H1 (cell line): ENCODE data around the gene NPIPB8. TPM values are rescaled to one million over a fixed set of nuclear protein-coding genes. Genes with fewer than 3 reads are reported as not detected.
"Not testable (repeated sequence)": the region's sequence is repeated elsewhere in the genome, so short reads cannot be mapped to it uniquely, and the experiment has no call there.

ENCODE experiments used
- CTCF ChIA-PET: fragments of 300-600 bp; sonication (Branson Sonifier 250); formaldehyde crosslinking; loops from one replicate; lab custom pipeline; 2021; ENCODE audit not compliant: partially characterized antibody; lab: Charles Lee
- POLR2A ChIA-PET: fragments of 300-600 bp; sonication (Branson Sonifier 250); formaldehyde crosslinking; loops from one replicate; lab custom pipeline; 2021; ENCODE audit warnings: inconsistent platforms; ENCODE audit not compliant: partially characterized antibody; lab: Charles Lee
- DNase-seq, 2 experiments: peaks; one replicate each; pipeline versions ENCODE4 v3.0.0 to v3.0.0-alpha.2; 2010 to 2022; ENCODE audit warnings: low spot score in 2 of 2, low read depth in 1 of 2, mixed read lengths in 1 of 2
- FAIRE-seq: peaks from 2 replicates; lab custom pipeline; 2011; peaks lifted over from hg19 to GRCh38; lab: Jason Lieb, UNC
- H2AFZ ChIP-seq: 2 replicates; pipeline ENCODE4 v1.8.1; 2012; ENCODE audit warnings: low read length, inconsistent platforms
- H2AK5ac ChIP-seq: 2 replicates; pipeline ENCODE4 v1.6.1; 2013; ENCODE audit warnings: low read depth, low read length
- H2BK120ac ChIP-seq: replicated peaks from 2 replicates; pipeline ENCODE3; 2013; ENCODE audit warnings: low read depth, low read length, inconsistent platforms
- H2BK12ac ChIP-seq: 2 replicates; pipeline ENCODE4 v1.6.1; 2013; ENCODE audit warnings: low read depth, low read length
- H2BK15ac ChIP-seq: 2 replicates; pipeline ENCODE4 v1.6.1; 2013; ENCODE audit warnings: low read length
- H2BK20ac ChIP-seq: 2 replicates; pipeline ENCODE4 v1.6.1; 2013; ENCODE audit warnings: low read length
- H2BK5ac ChIP-seq: 2 replicates; pipeline ENCODE4 v1.6.1; 2013; ENCODE audit warnings: low read depth, low read length
- H3K14ac ChIP-seq: 2 replicates; pipeline ENCODE4 v1.6.1; 2013; ENCODE audit warnings: inconsistent platforms; ENCODE audit not compliant: insufficient read length
- H3K18ac ChIP-seq: 2 replicates; pipeline ENCODE4 v1.6.1; 2013; ENCODE audit warnings: low read length; ENCODE audit errors: extremely low read depth
- H3K23ac ChIP-seq: 2 replicates; pipeline ENCODE4 v1.6.1; 2013; ENCODE audit warnings: inconsistent platforms; ENCODE audit not compliant: insufficient read length
- H3K23me2 ChIP-seq: 2 replicates; pipeline ENCODE4 v1.6.1; 2013; ENCODE audit warnings: low read depth, low read length
- H3K27ac ChIP-seq: 2 replicates; pipeline ENCODE4 v1.6.1; 2011; ENCODE audit warnings: low read depth, low read length, inconsistent platforms
- H3K27me3 ChIP-seq, 4 experiments: replicated peaks in 1 of 4; 1 replicate in 1 of 4; 2 replicates in 3 of 4; pipeline versions ENCODE4 v1.6.1 to v1.8.1; 2011 to 2013; ENCODE audit warnings: low read length in 3 of 4, mild to moderate bottlenecking in 3 of 4, inconsistent platforms in 2 of 4, mixed read lengths in 2 of 4, moderate library complexity in 1 of 4; ENCODE audit not compliant: control insufficient read depth in 3 of 4, insufficient read depth in 3 of 4; ENCODE audit errors: extremely low read depth in 1 of 4
- H3K36me3 ChIP-seq, 4 experiments: 2 replicates each; pipeline versions ENCODE4 v1.6.1 to v1.8.1; 2011 to 2013; ENCODE audit warnings: mild to moderate bottlenecking in 4 of 4, low read length in 3 of 4, moderate library complexity in 2 of 4, control low read depth in 1 of 4, inconsistent platforms in 1 of 4; ENCODE audit not compliant: insufficient read depth in 4 of 4, control insufficient read depth in 2 of 4
- H3K4ac ChIP-seq: replicated peaks from 2 replicates; pipeline ENCODE3; 2013; ENCODE audit warnings: low read length, low read depth, mixed read lengths, inconsistent platforms; ENCODE audit not compliant: insufficient read length
- H3K4me1 ChIP-seq, 4 experiments: replicated peaks in 1 of 4; 1 replicate in 1 of 4; 2 replicates in 3 of 4; pipeline versions ENCODE4 v1.6.1 to v1.8.1; 2011 to 2013; ENCODE audit warnings: low read length in 3 of 4, inconsistent platforms in 2 of 4, mixed read lengths in 1 of 4; ENCODE audit not compliant: insufficient read depth in 4 of 4, control insufficient read depth in 3 of 4
- H3K4me2 ChIP-seq, 2 experiments: 2 replicates each; pipeline versions ENCODE4 v1.6.1 to v1.8.1; 2011 to 2013; ENCODE audit warnings: low read depth in 2 of 2, low read length in 2 of 2, control low read depth in 1 of 2, inconsistent platforms in 1 of 2, mild to moderate bottlenecking in 1 of 2; ENCODE audit not compliant: insufficient read depth in 1 of 2
- H3K4me3 ChIP-seq, 4 experiments: fragments of 200-600, 300-600 bp in 1 of 4; sonication (generic), shearing (Covaris generic), sonication (Bioruptor Twin) in 1 of 4; 2 replicates each; pipeline versions ENCODE4 v1.5.1 to v1.8.1; 2011 to 2016; ENCODE audit warnings: low read length in 4 of 4, low read depth in 3 of 4, control low read depth in 2 of 4, inconsistent platforms in 2 of 4, mild to moderate bottlenecking in 2 of 4, mixed read lengths in 1 of 4, moderate library complexity in 1 of 4; ENCODE audit not compliant: insufficient read depth in 2 of 4; ENCODE audit errors: extremely low read depth in 1 of 4
- H3K56ac ChIP-seq: replicated peaks from 2 replicates; pipeline ENCODE3; 2013; ENCODE audit warnings: low read depth, mild to moderate bottlenecking, mixed read lengths, low read length, inconsistent platforms; ENCODE audit not compliant: insufficient read length
- H3K79me1 ChIP-seq: 2 replicates; pipeline ENCODE4 v1.6.1; 2013; ENCODE audit warnings: low read depth, low read length, control low read depth
- H3K79me2 ChIP-seq, 2 experiments: 2 replicates each; pipeline versions ENCODE4 v1.6.1 to v1.8.1; 2012 to 2013; ENCODE audit warnings: low read length in 2 of 2, mild to moderate bottlenecking in 2 of 2, inconsistent platforms in 1 of 2; ENCODE audit not compliant: insufficient read depth in 2 of 2, control insufficient read depth in 1 of 2
- H3K9ac ChIP-seq, 4 experiments: replicated peaks in 1 of 4; 1 replicate in 1 of 4; 2 replicates in 3 of 4; pipeline versions ENCODE4 v1.6.1 to v1.8.1; 2011 to 2013; ENCODE audit warnings: low read depth in 3 of 4, low read length in 3 of 4, control low read depth in 2 of 4, mild to moderate bottlenecking in 2 of 4, moderate library complexity in 2 of 4, inconsistent platforms in 1 of 4; ENCODE audit errors: extremely low read depth in 1 of 4
- H3K9me3 ChIP-seq, 2 experiments: 2 replicates each; pipeline versions ENCODE4 v1.6.1 to v1.8.1; 2012 to 2013; ENCODE audit warnings: mild to moderate bottlenecking in 2 of 2, moderate library complexity in 2 of 2, control low read depth in 1 of 2, inconsistent platforms in 1 of 2, low read depth in 1 of 2, low read length in 1 of 2, mixed read lengths in 1 of 2; ENCODE audit not compliant: insufficient read depth in 2 of 2
- H4K20me1 ChIP-seq, 2 experiments: replicated peaks in 1 of 2; 2 replicates each; pipeline versions ENCODE3 to v1.8.1; 2011 to 2013; ENCODE audit warnings: inconsistent platforms in 2 of 2, low read length in 2 of 2, mild to moderate bottlenecking in 1 of 2; ENCODE audit not compliant: insufficient read depth in 2 of 2, control insufficient read depth in 1 of 2
- H4K5ac ChIP-seq: 2 replicates; pipeline ENCODE4 v1.6.1; 2013; ENCODE audit warnings: low read length, low read depth, mixed read lengths, inconsistent platforms; ENCODE audit not compliant: insufficient read length
- H4K8ac ChIP-seq: 2 replicates; pipeline ENCODE4 v1.8.0; 2013; ENCODE audit warnings: mild to moderate bottlenecking, moderate library complexity, low read length, inconsistent platforms; ENCODE audit not compliant: insufficient read depth; ENCODE audit errors: extremely low read depth
- H4K91ac ChIP-seq: replicated peaks from 2 replicates; pipeline ENCODE3; 2013; ENCODE audit warnings: low read length, mixed read lengths, inconsistent platforms; ENCODE audit not compliant: insufficient read length
- WGBS, 2 experiments: shearing (Covaris generic) in 1 of 2; methylation state at CpG; one replicate each; pipeline versions ENCODE4 v1.1.6 to v1.1.7; 2013 to 2015; ENCODE audit warnings: low lambda C conversion rate in 2 of 2, mixed read lengths in 2 of 2, inconsistent platforms in 1 of 2, low coverage in 1 of 2, missing lambda C conversion rate in 1 of 2; ENCODE audit not compliant: insufficient replicate concordance in 2 of 2, insufficient coverage in 1 of 2, insufficient read length in 1 of 2; ENCODE audit errors: extremely low coverage in 1 of 2, missing lambda C conversion rate in 1 of 2; 5-methylcytosine and 5-hydroxymethylcytosine counted together
- polyA plus RNA-seq, 7 experiments: library from polyadenylated mRNA; depleted of rRNA in 3 of 7; stranded (reverse) in 5 of 7; unstranded in 2 of 7; fragments of >200 nt in 5 of 7; fragments of 200-250 nt in 2 of 7; gene quantifications; 1 replicate in 5 of 7; 2 replicates in 1 of 7; 4 replicates in 1 of 7; pipeline versions ENCODE4 v1.2.1 to v1.2.3, GENCODE V29; 2011 to 2013; ENCODE audit warnings: missing spikeins in 2 of 7, mixed read lengths in 2 of 7
- total RNA-seq: library from RNA; stranded (reverse); fragmentation: NEBNext Ultra II Directional; extraction: Animal tissue kit (Norgen Biotek cat#: 25700); gene quantifications from 2 replicates; pipeline ENCODE4 v1.2.1, GENCODE V29; 2021

NPIPB8 gene
- total and polyA plus RNA-seq, 2 of the 8 experiments (the other 6 are each of a cell fraction or from before 2014, with no cell fraction given), result 0.05 TPM; not detected in 1

DNA sequence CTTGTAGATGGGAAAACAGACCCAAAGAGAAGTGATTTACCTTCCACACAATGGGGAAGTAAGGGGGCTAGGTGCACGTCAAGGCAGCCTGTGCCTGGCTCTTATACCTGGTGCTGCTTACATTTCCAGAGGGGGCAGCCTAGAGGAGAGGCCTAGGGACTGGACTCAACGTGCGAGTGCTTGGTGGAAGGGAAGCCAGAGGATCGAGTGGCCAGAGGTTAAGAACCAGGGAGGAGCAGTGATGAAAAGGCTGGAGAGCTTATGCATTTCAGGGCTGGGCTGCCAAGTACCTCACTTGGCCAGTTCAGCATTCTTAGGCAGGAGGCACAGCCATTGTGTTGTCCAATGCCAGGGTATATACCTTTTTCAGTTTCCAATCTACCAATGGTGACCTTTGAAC, 30.3 kb downstream of the NPIPB8 start:
- H3K4me2 ChIP-seq, H3K9ac ChIP-seq, POLR2A ChIA-PET, H3K18ac ChIP-seq, FAIRE-seq, H3K9me3 ChIP-seq, H3K4me1 ChIP-seq, H2BK15ac ChIP-seq, CTCF ChIA-PET, H3K23me2 ChIP-seq, DNase-seq, H2BK5ac ChIP-seq, H3K27ac ChIP-seq, H3K4ac ChIP-seq, H3K79me1 ChIP-seq, H4K91ac ChIP-seq, H4K8ac ChIP-seq, H3K56ac ChIP-seq, H2BK12ac ChIP-seq, H2AFZ ChIP-seq, H2BK20ac ChIP-seq, H3K23ac ChIP-seq, H2BK120ac ChIP-seq, H2AK5ac ChIP-seq, H4K20me1 ChIP-seq, H3K79me2 ChIP-seq, H4K5ac ChIP-seq, H3K27me3 ChIP-seq, H3K4me3 ChIP-seq, H3K14ac ChIP-seq, H3K36me3 ChIP-seq: not testable (repeated sequence)
- WGBS, 2 experiments, result no CpG with 5 or more reads among the region's 4 CpGs

DNA sequence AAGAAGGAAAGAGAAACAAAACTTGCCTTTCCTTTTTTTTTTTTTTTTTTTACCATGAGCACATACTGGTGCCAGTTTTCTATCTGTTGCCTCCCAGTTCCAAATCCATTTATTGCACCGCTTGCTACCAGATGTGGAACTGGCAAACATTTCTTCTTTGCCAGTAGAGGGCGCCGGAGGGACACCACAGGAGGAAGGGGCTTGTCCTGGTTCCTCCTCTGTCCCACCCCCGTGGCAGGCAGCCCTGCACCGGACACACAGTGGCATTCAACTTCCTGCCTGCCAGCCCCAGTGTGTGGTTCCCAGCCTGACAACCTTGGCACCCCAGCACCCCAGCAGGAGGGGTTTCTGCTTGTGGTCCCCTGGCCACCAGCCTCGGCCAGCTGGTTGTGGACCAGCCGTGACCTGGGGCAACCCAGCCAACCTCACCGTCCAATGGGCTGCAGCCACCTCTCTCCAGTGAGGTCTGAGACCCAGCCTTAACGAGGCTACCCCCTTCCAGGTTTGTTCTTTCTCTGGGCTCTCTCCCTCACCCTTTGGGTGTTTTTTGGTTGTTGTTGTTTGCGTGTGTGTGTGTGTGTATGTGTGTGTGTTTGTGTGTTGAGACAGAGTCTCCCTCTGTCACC, 50.6 kb downstream of the NPIPB8 start:
- no CpG with 5 or more reads among the region's 10 CpGs for WGBS, 2 experiments
- H3K4me1 ChIP-seq, DNase-seq, H2BK15ac ChIP-seq, CTCF ChIA-PET, H3K23me2 ChIP-seq, H3K4me2 ChIP-seq, H2BK20ac ChIP-seq, H3K9me3 ChIP-seq, H3K14ac ChIP-seq, H3K27ac ChIP-seq, H4K5ac ChIP-seq, H2AFZ ChIP-seq, H2BK5ac ChIP-seq, H3K4ac ChIP-seq, H3K9ac ChIP-seq, H4K91ac ChIP-seq, H3K23ac ChIP-seq, H2AK5ac ChIP-seq, H3K4me3 ChIP-seq, H4K8ac ChIP-seq, H3K56ac ChIP-seq, POLR2A ChIA-PET, H3K18ac ChIP-seq, H2BK12ac ChIP-seq, FAIRE-seq, H3K27me3 ChIP-seq, H3K36me3 ChIP-seq, H3K79me1 ChIP-seq, H3K79me2 ChIP-seq, H2BK120ac ChIP-seq, H4K20me1 ChIP-seq: not testable (repeated sequence)
